A549 (cell line): ENCODE results near the gene TCEA2. TPM values are rescaled to one million over a fixed set of nuclear protein-coding genes. Genes with fewer than 3 reads are reported as not detected.

ENCODE experiments used
- ATAC-seq, 2 experiments: fragments of 200-7000 bp in 1 of 2; fragments of >200 bp in 1 of 2; cut with Nextera tagmentation in 1 of 2; cut with Tn5 transposase in 1 of 2; 3 replicates each; pipeline versions ENCODE4 v1.8.0 to v1.9.1; 2018 to 2020; ENCODE audit warnings: mild to moderate bottlenecking in 1 of 2, moderate library complexity in 1 of 2
- CTCF ChIA-PET: fragments of 300-600 bp; sonication (Branson Sonifier 250); formaldehyde crosslinking; extraction: SDS; loops from one replicate; lab custom pipeline; 2021; ENCODE audit warnings: antibody characterized with exemption, inconsistent platforms; lab: Yijun Ruan, JAX
- POLR2A ChIA-PET: fragments of 350-600 bp; formaldehyde crosslinking; extraction: SDS; loops from one replicate; lab custom pipeline; 2021; ENCODE audit warnings: antibody characterized with exemption, inconsistent platforms; lab: Yijun Ruan, JAX
- DNase-seq, 2 experiments: peaks; one replicate each; pipeline versions ENCODE4 v3.0.0 to v3.0.0-alpha.2; 2011 to 2016; ENCODE audit warnings: low read depth in 1 of 2, low spot score in 1 of 2
- FAIRE-seq: peaks from 2 replicates; lab custom pipeline; 2011; peaks lifted over from hg19 to GRCh38; lab: Jason Lieb, UNC
- H3K27ac ChIP-seq, 2 experiments: fragments of >200 bp; sonication (Bioruptor Twin); formaldehyde crosslinking; 3 replicates each; pipeline ENCODE4 v1.5.1; 2016 to 2017
- H3K4me1 ChIP-seq: fragments of >200 bp; sonication (Bioruptor Twin); formaldehyde crosslinking; 3 replicates; pipeline ENCODE4 v1.6.1; 2016
- H3K4me2 ChIP-seq: fragments of >200 bp; sonication (Bioruptor Twin); formaldehyde crosslinking; 3 replicates; pipeline ENCODE4 v1.6.1; 2016
- H3K4me3 ChIP-seq: fragments of >200 bp; sonication (Bioruptor Twin); formaldehyde crosslinking; 3 replicates; pipeline ENCODE4 v1.5.1; 2016
- H3K9me3 ChIP-seq: fragments of >200 bp; sonication (Bioruptor Twin); formaldehyde crosslinking; 3 replicates; pipeline ENCODE4 v1.6.1; 2016
- BCL3 ChIP-seq: fragments of >200 bp; sonication (Bioruptor Twin); formaldehyde crosslinking; IDR thresholded peaks from 3 replicates; pipeline ENCODE4 v1.6.1; 2016
- BHLHE40 ChIP-seq: IDR thresholded peaks from 2 replicates; pipeline ENCODE4 v1.6.1; 2012; ENCODE audit warnings: low read depth, low read length, inconsistent platforms
- CBX2 ChIP-seq: fragments of 200-600 bp; sonication (generic); IDR thresholded peaks from 2 replicates; pipeline ENCODE4 v1.6.1; 2016; ENCODE audit warnings: low read depth, mild to moderate bottlenecking, borderline replicate concordance
- CTCF ChIP-seq: fragments of >200 bp; sonication (Bioruptor Twin); formaldehyde crosslinking; IDR thresholded peaks from 3 replicates; pipeline ENCODE4 v1.5.1; 2016
- EHMT2 ChIP-seq: fragments of 200-600 bp; sonication (generic); IDR thresholded peaks from 2 replicates; pipeline ENCODE4 v1.6.1; 2016; ENCODE audit warnings: antibody characterized with exemption, low read depth, mild to moderate bottlenecking, moderate library complexity
- FOXS1 ChIP-seq: fragments of 250-450 bp; sonication (Bioruptor Pico); IDR thresholded peaks from 2 replicates; pipeline ENCODE4 v1.5.0; 2020; ENCODE audit warnings: mild to moderate bottlenecking, moderate library complexity
- HOXA7 ChIP-seq: fragments of 250-450 bp; sonication (Bioruptor Pico); IDR thresholded peaks from 2 replicates; pipeline ENCODE4 v1.5.0; 2020; ENCODE audit warnings: mild to moderate bottlenecking, moderate library complexity
- HOXB13 ChIP-seq: fragments of 250-450 bp; sonication (Bioruptor Pico); IDR thresholded peaks from 2 replicates; pipeline ENCODE4 v1.5.0; 2020; ENCODE audit warnings: low read depth, mild to moderate bottlenecking, moderate library complexity
- JUN ChIP-seq, 2 experiments: fragments of >200 bp; sonication (Bioruptor Twin); formaldehyde crosslinking; IDR thresholded peaks; 2 replicates in 1 of 2; 3 replicates in 1 of 2; pipeline ENCODE4 v1.6.1; 2016 to 2017
- JUNB ChIP-seq: fragments of >200 bp; sonication (Bioruptor Twin); formaldehyde crosslinking; IDR thresholded peaks from 2 replicates; pipeline ENCODE4 v1.6.1; 2016
- KDM5A ChIP-seq: fragments of 200-600 bp; sonication (generic); IDR thresholded peaks from 2 replicates; pipeline ENCODE4 v1.6.1; 2016; ENCODE audit warnings: antibody characterized with exemption, mild to moderate bottlenecking
- MAX ChIP-seq: IDR thresholded peaks from 2 replicates; pipeline ENCODE4 v1.6.1; 2012
- NPAS2 ChIP-seq: fragments of 250-450 bp; sonication (Bioruptor Pico); IDR thresholded peaks from 2 replicates; pipeline ENCODE4 v1.8.0; 2022; ENCODE audit warnings: mild to moderate bottlenecking, moderate library complexity, borderline replicate concordance
- PHF8 ChIP-seq: fragments of 200-600 bp; sonication (generic); IDR thresholded peaks from 2 replicates; pipeline ENCODE4 v1.6.1; 2016; ENCODE audit warnings: low read depth, mild to moderate bottlenecking, antibody characterized with exemption, moderate library complexity, borderline replicate concordance
- POLR2A ChIP-seq: IDR thresholded peaks from 2 replicates; pipeline ENCODE4 v1.6.1; 2012; ENCODE audit warnings: mild to moderate bottlenecking, low read length
- POLR2AphosphoS2 ChIP-seq: conservative IDR thresholded peaks from 2 replicates; pipeline ENCODE4 v1.6.1; 2012; ENCODE audit warnings: low read length, improper control_type of control experiment, inconsistent platforms
- RAD21 ChIP-seq, 2 experiments: fragments of >200 bp in 1 of 2; sonication (Bioruptor Twin) in 1 of 2; formaldehyde crosslinking in 1 of 2; IDR thresholded peaks in 1 of 2; conservative IDR thresholded peaks in 1 of 2; 2 replicates in 1 of 2; 3 replicates in 1 of 2; pipeline ENCODE4 v1.6.1; 2012 to 2018; ENCODE audit warnings: inconsistent platforms in 1 of 2
- RCOR1 ChIP-seq: fragments of 150-350 bp; IDR thresholded peaks from 2 replicates; pipeline ENCODE4 v1.6.1; 2014; ENCODE audit warnings: antibody characterized with exemption, low read length, low read depth
- RFX5 ChIP-seq: fragments of 450-650 bp; IDR thresholded peaks from 2 replicates; pipeline ENCODE4 v1.7.1; 2014; ENCODE audit warnings: antibody characterized with exemption, mild to moderate bottlenecking, moderate library complexity
- SMC3 ChIP-seq: fragments of >200 bp; sonication (Bioruptor Twin); formaldehyde crosslinking; IDR thresholded peaks from 3 replicates; pipeline ENCODE4 v1.6.1; 2018; ENCODE audit warnings: inconsistent platforms
- TFCP2L1 ChIP-seq: fragments of 250-450 bp; sonication (Bioruptor Pico); IDR thresholded peaks from 2 replicates; pipeline ENCODE4 v1.5.0; 2021; ENCODE audit warnings: mild to moderate bottlenecking
- WGBS: methylation state at CpG from one replicate; pipeline ENCODE4 v1.1.6; 2017; ENCODE audit errors: missing lambda C conversion rate; 5-methylcytosine and 5-hydroxymethylcytosine counted together
- polyA plus RNA-seq, 4 experiments: library from polyadenylated mRNA; depleted of rRNA in 3 of 4; stranded (reverse); fragments of >200 nt; fragmentation: RNase III in 1 of 4; extraction: RNeasy Plus Mini Kit Qiagen cat#74134 plus additional on column Dnase treatment in 1 of 4; gene quantifications; 2 replicates in 3 of 4; 3 replicates in 1 of 4; pipeline ENCODE4 v1.2.3, GENCODE V29; 2011 to 2017

The TCEA2 gene
- polyA plus RNA-seq, 2 of the 4 experiments (the other 2 are of a cell fraction), result 11.2 to 29.8 TPM

- no peak for TF ChIP-seq RCOR1
- no peak for TF ChIP-seq CTCF
- no peak for TF ChIP-seq MAX
- TF ChIP-seq BHLHE40, result no peak
- no peak for TF ChIP-seq SMC3
- no peak for TF ChIP-seq HOXA7 (CRISPR knock-in tag)
- TF ChIP-seq POLR2AphosphoS2, result no peak
- TF ChIP-seq BCL3, result no peak
- TF ChIP-seq PHF8, result no peak
- no peak for TF ChIP-seq EHMT2
- TF ChIP-seq HOXB13 (CRISPR knock-in tag), result no peak
- no peak for TF ChIP-seq JUNB
- no peak for TF ChIP-seq NPAS2
- TF ChIP-seq CBX2, result no peak
- TF ChIP-seq FOXS1, result no peak
- no peak for TF ChIP-seq POLR2A
- TF ChIP-seq KDM5A, result no peak
- TF ChIP-seq, all 56 proteins: peak for 0
- Histone ChIP-seq H3K4me1 (peaks cover 27% of the 10 kb centered on the region), H3K9me3 (no peaks in the 10 kb centered on the region), H3K4me2 (no peak overlapping the region), H3K27ac (no peak overlapping the region), H3K4me3 (no peak overlapping the region)
- no peak for FAIRE-seq
- ATAC-seq, result no peak
- no peak for DNase-seq
- CTCF ChIA-PET, result interaction anchor here (0.8 to 9.1 kb wide), 5 partner anchors 9 to 50 kb away, joined by 3 to 121 read pairs (median 26); no protein-coding TSS in a partner anchor
- POLR2A ChIA-PET, result no interaction called here
- 90% methylated on average over 6 of the region's 6 CpGs for WGBS
Measured at GRCh38 chr20:64081624-64081964, 18.6 kb downstream of the TCEA2 start.

GRCh38 chr20:64082126-64082731, 19.2 kb downstream of the TCEA2 start:
- Histone ChIP-seq H3K4me3 (no peak overlapping the region), H3K4me2 (no peak overlapping the region; the same call in 2 of the 3 replicates), H3K27ac (peak overlapping the region in 1 of 2 experiments; percentile 86; a peak in 1 of 6 replicates), H3K4me1 (peaks cover 27% of the 10 kb centered on the region), H3K9me3 (no peaks in the 10 kb centered on the region)
- no peak for ATAC-seq
- ChIA-PET CTCF (interaction anchor here (0.8 to 9.1 kb wide), 4 partner anchors 8 to 43 kb away, joined by 4 to 121 read pairs (median 40); no protein-coding TSS in a partner anchor), POLR2A (no interaction called here)
- FAIRE-seq, result no peak
- no peak for DNase-seq
- TF ChIP-seq RFX5 (no peak), HOXB13 (CRISPR knock-in tag) (no peak), JUN (IDR thresholded peaks at IDR 0.05) (no peak), RAD21 (conservative IDR thresholded peaks at IDR 0.05 in 1 of 2, IDR thresholded peaks at IDR 0.05 in 1 of 2) (no peak), TFCP2L1 (no peak), RCOR1 (no peak)
- whole genome bisulfite sequencing, result 49% methylated on average over 7 of the region's 13 CpGs
